Upper lobe of right lung (tissue), 1 donor: ENCODE measurements around the gene BAIAP2L1. TPM values are rescaled to one million over a fixed set of nuclear protein-coding genes. Genes with fewer than 3 reads are reported as not detected.

Source experiments
- ATAC-seq: fragments of 200-7000 bp; cut with Tn5 transposase; one replicate; pipeline ENCODE4 v1.9.1; 2020; ENCODE audit warnings: mild to moderate bottlenecking, moderate library complexity
- DNase-seq: peaks from one replicate; pipeline ENCODE4 v3.0.0-alpha.2; 2020
- H3K27ac ChIP-seq: fragments of 200-600 bp; one replicate; pipeline ENCODE4 v1.8.0; 2022
- H3K27me3 ChIP-seq: fragments of 200-600 bp; one replicate; pipeline ENCODE4 v1.8.0; 2022; ENCODE audit warnings: mild to moderate bottlenecking
- H3K36me3 ChIP-seq: fragments of 200-600 bp; one replicate; pipeline ENCODE4 v1.8.0; 2022
- H3K4me1 ChIP-seq: fragments of 200-600 bp; one replicate; pipeline ENCODE4 v1.8.0; 2022
- H3K4me3 ChIP-seq: fragments of 200-600 bp; one replicate; pipeline ENCODE4 v1.8.0; 2022; ENCODE audit warnings: mild to moderate bottlenecking
- H3K9me3 ChIP-seq: fragments of 200-600 bp; one replicate; pipeline ENCODE4 v1.8.0; 2022
- CTCF ChIP-seq: fragments of 200-600 bp; IDR thresholded peaks from one replicate; pipeline ENCODE4 v1.8.0; 2022; ENCODE audit warnings: antibody characterized with exemption
- intact Hi-C: fragments of 100-400 bp; cut with DNase I; formaldehyde crosslinking; loops from one replicate; pipeline ENCODE4 v1.11.0; 2022
- total RNA-seq: library from RNA; stranded (reverse); fragmentation: NEBNext Ultra II Directional; extraction: Animal tissue kit (Norgen Biotek cat#: 25700); gene quantifications from one replicate; pipeline ENCODE4 v1.2.1, GENCODE V29; 2021
- donor health status: DM: no; HTN: yes; CAD: no; lungs with severe emphysema.

Gene BAIAP2L1
- total RNA-seq, 1 donor from 2014 or later, result 22.9 TPM

- DNase-seq (peak; percentile 79), ATAC-seq (peak; percentile 94)
- no peak for TF ChIP-seq CTCF
- Histone ChIP-seq H3K27me3 (no peaks in the 10 kb centered on the region), H3K4me3 (no peak overlapping the region), H3K36me3 (no peaks in the 10 kb centered on the region), H3K9me3 (no peaks in the 10 kb centered on the region), H3K4me1 (peaks cover 12% of the 10 kb centered on the region), H3K27ac (peak overlapping the region; percentile 47)
- intact Hi-C loops, result no loop called here
Measured at GRCh38 chr7:98360221-98361130, 40.4 kb downstream of the BAIAP2L1 start.

- no peak for ATAC-seq
- no peaks in the 10 kb centered on the region for H3K36me3 ChIP-seq
- intact Hi-C loops, result no loop called here
- H3K9me3 ChIP-seq, result no peaks in the 10 kb centered on the region
- no peak overlapping the region for H3K4me3 ChIP-seq
- H3K4me1 ChIP-seq, result peaks cover 20% of the 10 kb centered on the region
- no peaks in the 10 kb centered on the region for H3K27me3 ChIP-seq
- no peak overlapping the region for H3K27ac ChIP-seq
- no peak for TF ChIP-seq CTCF
- no peak for DNase-seq
Measured at GRCh38 chr7:98359395-98359794, 41.5 kb downstream of the BAIAP2L1 start.

GRCh38 chr7:98358706-98359105 lies 42.2 kb downstream of the BAIAP2L1 start:
- ATAC-seq (no peak), DNase-seq (no peak)
- Histone ChIP-seq H3K4me1 (peaks cover 27% of the 10 kb centered on the region), H3K4me3 (no peak overlapping the region), H3K27ac (no peak overlapping the region), H3K27me3 (no peaks in the 10 kb centered on the region), H3K9me3 (no peaks in the 10 kb centered on the region), H3K36me3 (no peaks in the 10 kb centered on the region)
- TF ChIP-seq CTCF, result no peak
- intact Hi-C loops, result no loop called here

GRCh38 chr7:98357751-98358161 lies 43.1 kb downstream of the BAIAP2L1 start:
- H3K4me1 ChIP-seq, result peaks cover 28% of the 10 kb centered on the region
- no peak for TF ChIP-seq CTCF
- no peak overlapping the region for H3K27ac ChIP-seq
- H3K27me3 ChIP-seq, result no peaks in the 10 kb centered on the region
- no peaks in the 10 kb centered on the region for H3K9me3 ChIP-seq
- ATAC-seq, result peak; percentile 30
- no peaks in the 10 kb centered on the region for H3K36me3 ChIP-seq
- H3K4me3 ChIP-seq, result no peak overlapping the region
- intact Hi-C loops, result no loop called here
- DNase-seq, result no peak

- ATAC-seq, result no peak
- no peak overlapping the region for H3K4me3 ChIP-seq
- intact Hi-C loops, result no loop called here
- TF ChIP-seq CTCF, result no peak
- no peak for DNase-seq
- peaks cover 21% of the 10 kb centered on the region for H3K4me1 ChIP-seq
- H3K9me3 ChIP-seq, result no peaks in the 10 kb centered on the region
- no peak overlapping the region for H3K27ac ChIP-seq
- no peaks in the 10 kb centered on the region for H3K27me3 ChIP-seq
- no peaks in the 10 kb centered on the region for H3K36me3 ChIP-seq
Measured at GRCh38 chr7:98355250-98355538, 45.7 kb downstream of the BAIAP2L1 start.
